Type B pancreatic cell (in vitro differentiated cells): ENCODE measurements around the gene DDX3X. TPM values are rescaled to one million over a fixed set of nuclear protein-coding genes. Genes with fewer than 3 reads are reported as not detected.
"Not testable (repeated sequence)": the region's sequence is repeated elsewhere in the genome, so short reads cannot be mapped to it uniquely, and the experiment has no call there.

Experiments
- DNase-seq: peaks from one replicate; pipeline ENCODE4 v3.0.0; 2021; ENCODE audit warnings: mixed read lengths; ENCODE audit not compliant: unreplicated experiment; ENCODE audit errors: extremely low spot score
- H3K27ac Mint-ChIP-seq: 2 replicates; pipeline ENCODE4 v1.8.0; 2021; ENCODE audit warnings: mild to moderate bottlenecking, mixed read lengths
- H3K27me3 Mint-ChIP-seq: 2 replicates; pipeline ENCODE4 v1.8.0; 2021; ENCODE audit warnings: mixed read lengths
- H3K36me3 Mint-ChIP-seq: 2 replicates; pipeline ENCODE4 v1.8.0; 2021; ENCODE audit warnings: mixed read lengths
- H3K4me1 Mint-ChIP-seq: one replicate; pipeline ENCODE4 v1.8.0; 2021; ENCODE audit warnings: mixed read lengths; ENCODE audit not compliant: unreplicated experiment
- H3K4me3 Mint-ChIP-seq: 2 replicates; pipeline ENCODE4 v1.8.0; 2021; ENCODE audit warnings: mild to moderate bottlenecking, mixed read lengths
- H3K9me3 Mint-ChIP-seq: 2 replicates; pipeline ENCODE4 v1.8.0; 2021; ENCODE audit warnings: mixed read lengths
- CTCF ChIP-seq: fragments of 200-600 bp; sonication (generic); conservative IDR thresholded peaks from 2 replicates; pipeline ENCODE4 v1.5.0; 2021; ENCODE audit warnings: antibody characterized with exemption, mild to moderate bottlenecking
- total RNA-seq: library from RNA; stranded (reverse); gene quantifications from 2 replicates; pipeline ENCODE4 v1.2.1, GENCODE V29; 2021; ENCODE audit warnings: low replicate concordance

The DDX3X gene
- total RNA-seq, 1 donor from 2014 or later, result 255 TPM

- no peaks in the 10 kb centered on the region for H3K4me1 Mint-ChIP-seq
- no peak for DNase-seq
- no peak overlapping the region for H3K4me3 Mint-ChIP-seq
- no peak overlapping the region for H3K27ac Mint-ChIP-seq
- no peaks in the 10 kb centered on the region for H3K36me3 Mint-ChIP-seq
- no peak for TF ChIP-seq CTCF
- no peaks in the 10 kb centered on the region for H3K27me3 Mint-ChIP-seq
- H3K9me3 Mint-ChIP-seq, result no peaks in the 10 kb centered on the region
Measured at GRCh38 chrX:41397219-41397618, 63.3 kb downstream of the DDX3X start.

GRCh38 chrX:41397768-41398167 is 63.8 kb downstream of the DDX3X start:
- H3K27ac Mint-ChIP-seq, result no peak overlapping the region
- H3K9me3 Mint-ChIP-seq, result peaks cover under 1% of the 10 kb centered on the region

GRCh38 chrX:41402556-41402955 is 68.6 kb downstream of the DDX3X start:
- H3K4me1 Mint-ChIP-seq, DNase-seq, H3K27me3 Mint-ChIP-seq, H3K4me3 Mint-ChIP-seq, H3K9me3 Mint-ChIP-seq, H3K27ac Mint-ChIP-seq, H3K36me3 Mint-ChIP-seq: not testable (repeated sequence)

More at GRCh38 chrX:41397768-41398167, 63.8 kb downstream of the DDX3X start:
- H3K4me3 Mint-ChIP-seq, result no peak overlapping the region
- no peaks in the 10 kb centered on the region for H3K27me3 Mint-ChIP-seq
- no peak for TF ChIP-seq CTCF
- no peaks in the 10 kb centered on the region for H3K36me3 Mint-ChIP-seq
- DNase-seq, result no peak
- no peaks in the 10 kb centered on the region for H3K4me1 Mint-ChIP-seq

- Mint-ChIP-seq H3K9me3 (peaks cover 7% of the 10 kb centered on the region), H3K36me3 (no peaks in the 10 kb centered on the region), H3K27ac (no peak overlapping the region), H3K27me3 (no peaks in the 10 kb centered on the region), H3K4me3 (no peak overlapping the region), H3K4me1 (no peaks in the 10 kb centered on the region)
- DNase-seq, result no peak
- TF ChIP-seq CTCF, result no peak
Measured at GRCh38 chrX:41405551-41405950, 71.6 kb downstream of the DDX3X start.

- Mint-ChIP-seq H3K9me3 (peaks cover 7% of the 10 kb centered on the region), H3K4me3 (no peak overlapping the region), H3K27ac (no peak overlapping the region), H3K36me3 (no peaks in the 10 kb centered on the region), H3K27me3 (no peaks in the 10 kb centered on the region), H3K4me1 (no peaks in the 10 kb centered on the region)
- no peak for DNase-seq
- TF ChIP-seq CTCF, result no peak
Measured at GRCh38 chrX:41406201-41406600, 72.2 kb downstream of the DDX3X start.

GRCh38 chrX:41407816-41408215 is 73.9 kb downstream of the DDX3X start:
- H3K4me1 Mint-ChIP-seq, result no peaks in the 10 kb centered on the region
- no peaks in the 10 kb centered on the region for H3K27me3 Mint-ChIP-seq
- no peaks in the 10 kb centered on the region for H3K36me3 Mint-ChIP-seq
- H3K27ac Mint-ChIP-seq, result no peak overlapping the region
- DNase-seq, result no peak
- no peak for TF ChIP-seq CTCF
- H3K4me3 Mint-ChIP-seq, result no peak overlapping the region
- H3K9me3 Mint-ChIP-seq, result peaks cover 6% of the 10 kb centered on the region
